Stimulated activated naive CD8-positive, alpha-beta T cell treated with anti-CD3 and anti-CD28 coated beads, Interleukin-15, Interleukin-2, amounts not matched to agents 100 ng/mL and 50 ng/mL, for 24 hours (primary cell): ENCODE data around the gene LETM1.

ENCODE experiments used
- H3K27ac Mint-ChIP-seq: one replicate; pipeline ENCODE4 v1.8.0; 2021; ENCODE audit warnings: mild to moderate bottlenecking, mixed read lengths
- H3K27me3 Mint-ChIP-seq: one replicate; pipeline ENCODE4 v1.8.0; 2021; ENCODE audit warnings: mixed read lengths
- H3K36me3 Mint-ChIP-seq: one replicate; pipeline ENCODE4 v1.8.0; 2021; ENCODE audit warnings: low read depth, mixed read lengths
- H3K4me1 Mint-ChIP-seq: one replicate; pipeline ENCODE4 v1.8.0; 2021; ENCODE audit warnings: low read depth, mixed read lengths
- H3K4me3 Mint-ChIP-seq: one replicate; pipeline ENCODE4 v1.8.0; 2021; ENCODE audit warnings: mild to moderate bottlenecking, mixed read lengths
- H3K9me3 Mint-ChIP-seq: one replicate; pipeline ENCODE4 v1.8.0; 2021; ENCODE audit warnings: mixed read lengths

LETM1 gene

GRCh38 chr4:1795299-1796195 is 60.4 kb downstream of the LETM1 start:
- no peak overlapping the region for H3K4me3 Mint-ChIP-seq
- H3K4me1 Mint-ChIP-seq, result no peaks in the 10 kb centered on the region
- H3K27me3 Mint-ChIP-seq, result peaks cover 21% of the 10 kb centered on the region
- no peaks in the 10 kb centered on the region for H3K9me3 Mint-ChIP-seq
- no peaks in the 10 kb centered on the region for H3K36me3 Mint-ChIP-seq
- H3K27ac Mint-ChIP-seq, result no peak overlapping the region

- no peaks in the 10 kb centered on the region for H3K9me3 Mint-ChIP-seq
- H3K4me1 Mint-ChIP-seq, result no peaks in the 10 kb centered on the region
- no peaks in the 10 kb centered on the region for H3K36me3 Mint-ChIP-seq
- H3K27ac Mint-ChIP-seq, result no peak overlapping the region
- H3K27me3 Mint-ChIP-seq, result peaks cover 23% of the 10 kb centered on the region
- no peak overlapping the region for H3K4me3 Mint-ChIP-seq
These were observed 61.1 kb downstream of the LETM1 start for GRCh38 chr4:1794809-1795298.

- H3K4me3 Mint-ChIP-seq, result no peak overlapping the region
These were observed 61.8 kb downstream of the LETM1 start for GRCh38 chr4:1793940-1794808.

GRCh38 chr4:1793496-1793840 is 62.5 kb downstream of the LETM1 start:
- Mint-ChIP-seq H3K36me3 (no peaks in the 10 kb centered on the region), H3K4me1 (no peaks in the 10 kb centered on the region), H3K27me3 (peaks cover 23% of the 10 kb centered on the region), H3K4me3 (no peak overlapping the region), H3K9me3 (no peaks in the 10 kb centered on the region), H3K27ac (no peak overlapping the region)

More at GRCh38 chr4:1793940-1794808, 61.8 kb downstream of the LETM1 start:
- Mint-ChIP-seq H3K27me3 (peaks cover 23% of the 10 kb centered on the region), H3K4me1 (no peaks in the 10 kb centered on the region), H3K9me3 (no peaks in the 10 kb centered on the region), H3K36me3 (no peaks in the 10 kb centered on the region), H3K27ac (no peak overlapping the region)

- no peaks in the 10 kb centered on the region for H3K9me3 Mint-ChIP-seq
- H3K27me3 Mint-ChIP-seq, result peaks cover 23% of the 10 kb centered on the region
- H3K36me3 Mint-ChIP-seq, result no peaks in the 10 kb centered on the region
- no peak within 1 kb of the TSS for H3K4me3 Mint-ChIP-seq
- H3K27ac Mint-ChIP-seq, result no peak within 1 kb of the TSS
- no peaks in the 10 kb centered on the region for H3K4me1 Mint-ChIP-seq
These were observed 63.0 kb downstream of the LETM1 start, which contains the start of gene FGFR3 for GRCh38 chr4:1792832-1793495. TSS of gene FGFR3 (plus strand) at chr4:1793293. CDS start at chr4:1793935, 642 bp downstream.

- no peaks in the 10 kb centered on the region for H3K36me3 Mint-ChIP-seq
- H3K4me1 Mint-ChIP-seq, result no peaks in the 10 kb centered on the region
- no peak overlapping the region for H3K27ac Mint-ChIP-seq
- H3K4me3 Mint-ChIP-seq, result no peak overlapping the region
- H3K27me3 Mint-ChIP-seq, result peaks cover 23% of the 10 kb centered on the region
- no peaks in the 10 kb centered on the region for H3K9me3 Mint-ChIP-seq
These were observed 63.7 kb downstream of the LETM1 start for GRCh38 chr4:1792158-1792831.

GRCh38 chr4:1790005-1790404 is 66.0 kb downstream of the LETM1 start:
- Mint-ChIP-seq H3K4me3 (no peak overlapping the region), H3K36me3 (no peaks in the 10 kb centered on the region), H3K9me3 (no peaks in the 10 kb centered on the region), H3K27ac (no peak overlapping the region), H3K4me1 (no peaks in the 10 kb centered on the region), H3K27me3 (peaks cover 12% of the 10 kb centered on the region)

- Mint-ChIP-seq H3K27me3 (peaks cover 12% of the 10 kb centered on the region), H3K4me1 (no peaks in the 10 kb centered on the region), H3K9me3 (no peaks in the 10 kb centered on the region), H3K27ac (no peak overlapping the region), H3K4me3 (no peak overlapping the region), H3K36me3 (no peaks in the 10 kb centered on the region)
These were observed 66.4 kb downstream of the LETM1 start for GRCh38 chr4:1789552-1789951.

GRCh38 chr4:1788254-1788973 is 67.5 kb downstream of the LETM1 start:
- Mint-ChIP-seq H3K4me3 (no peak overlapping the region), H3K4me1 (no peaks in the 10 kb centered on the region), H3K9me3 (no peaks in the 10 kb centered on the region), H3K36me3 (no peaks in the 10 kb centered on the region), H3K27ac (no peak overlapping the region), H3K27me3 (peaks cover 12% of the 10 kb centered on the region)

GRCh38 chr4:1787411-1788077 is 68.4 kb downstream of the LETM1 start:
- Mint-ChIP-seq H3K4me1 (no peaks in the 10 kb centered on the region), H3K27me3 (peaks cover 12% of the 10 kb centered on the region), H3K4me3 (no peak overlapping the region), H3K9me3 (no peaks in the 10 kb centered on the region), H3K27ac (no peak overlapping the region), H3K36me3 (no peaks in the 10 kb centered on the region)

GRCh38 chr4:1786544-1787362 is 69.2 kb downstream of the LETM1 start:
- Mint-ChIP-seq H3K4me1 (no peaks in the 10 kb centered on the region), H3K27me3 (peaks cover 11% of the 10 kb centered on the region), H3K36me3 (no peaks in the 10 kb centered on the region), H3K4me3 (no peak overlapping the region), H3K9me3 (no peaks in the 10 kb centered on the region), H3K27ac (no peak overlapping the region)

GRCh38 chr4:1785592-1785991 is 70.4 kb downstream of the LETM1 start:
- Mint-ChIP-seq H3K36me3 (no peaks in the 10 kb centered on the region), H3K4me1 (no peaks in the 10 kb centered on the region), H3K9me3 (no peaks in the 10 kb centered on the region), H3K4me3 (no peak overlapping the region), H3K27me3 (peaks cover 3% of the 10 kb centered on the region), H3K27ac (no peak overlapping the region)
